CD4-positive, alpha-beta T cell (primary cell): ENCODE results near the gene RIMS3. TPM values are rescaled to one million over a fixed set of nuclear protein-coding genes. Genes with fewer than 3 reads are reported as not detected.

Experiments used
- ATAC-seq: fragments of 200-7000 bp; cut with Tn5 transposase; one replicate; pipeline ENCODE4 v1.10.0; 2022; ENCODE audit warnings: mild to moderate bottlenecking; ENCODE audit not compliant: poor library complexity
- CTCF ChIA-PET: fragments of 350-600 bp; sonication (Branson Sonifier 250); formaldehyde crosslinking; loops from one replicate; lab custom pipeline; 2021; ENCODE audit warnings: antibody characterized with exemption, inconsistent platforms; lab: Charles Lee
- POLR2A ChIA-PET: fragments of 350-600 bp; sonication (Branson Sonifier 250); formaldehyde crosslinking; loops from one replicate; lab custom pipeline; 2021; ENCODE audit warnings: antibody characterized with exemption, inconsistent platforms; lab: Charles Lee
- DNase-seq, 14 experiments: peaks; one replicate each; pipeline ENCODE4 v3.0.0-alpha.2; 2013 to 2020; ENCODE audit warnings: mixed read lengths in 2 of 14
- H3K27ac ChIP-seq, 2 donors: one replicate each; pipeline versions ENCODE4 v1.5.1 to v1.7.0; 2013; ENCODE audit warnings: low read length in 2 of 2, low read depth in 1 of 2, mild to moderate bottlenecking in 1 of 2
- H3K27me3 ChIP-seq, 2 experiments: 1 replicate in 1 of 2; 2 replicates in 1 of 2; pipeline versions ENCODE4 v1.6.1 to v1.7.0; 2013; ENCODE audit warnings: low read length in 2 of 2, control low read depth in 1 of 2, mild to moderate bottlenecking in 1 of 2, moderate library complexity in 1 of 2; ENCODE audit not compliant: insufficient read depth in 2 of 2, control insufficient read depth in 1 of 2
- H3K36me3 ChIP-seq: one replicate; pipeline ENCODE4 v1.6.1; 2013; ENCODE audit warnings: low read length, control low read depth; ENCODE audit not compliant: insufficient read depth
- H3K4me1 ChIP-seq: one replicate; pipeline ENCODE4 v1.6.1; 2013; ENCODE audit warnings: low read length, control low read depth; ENCODE audit not compliant: insufficient read depth
- H3K4me3 ChIP-seq: one replicate; pipeline ENCODE4 v1.5.1; 2013; ENCODE audit warnings: mild to moderate bottlenecking, low read length, moderate library complexity
- H3K9me3 ChIP-seq, 2 experiments: 1 replicate in 1 of 2; 2 replicates in 1 of 2; pipeline versions ENCODE4 v1.6.1 to v1.7.0; 2013; ENCODE audit warnings: low read length in 2 of 2, mild to moderate bottlenecking in 2 of 2, control low read depth in 1 of 2, moderate library complexity in 1 of 2; ENCODE audit not compliant: control insufficient read depth in 1 of 2, insufficient read depth in 1 of 2
- H3K27ac Mint-ChIP-seq: one replicate; pipeline ENCODE4 v1.8.0; 2020; ENCODE audit warnings: mixed read lengths
- H3K27me3 Mint-ChIP-seq: one replicate; pipeline ENCODE4 v1.8.0; 2021; ENCODE audit warnings: mixed read lengths
- H3K36me3 Mint-ChIP-seq: one replicate; pipeline ENCODE4 v1.8.0; 2021; ENCODE audit warnings: low read depth, mixed read lengths
- H3K4me1 Mint-ChIP-seq: one replicate; pipeline ENCODE4 v1.8.0; 2021; ENCODE audit warnings: low read depth, mixed read lengths
- H3K4me3 Mint-ChIP-seq: one replicate; pipeline ENCODE4 v1.8.0; 2020; ENCODE audit warnings: mild to moderate bottlenecking, mixed read lengths
- H3K9me3 Mint-ChIP-seq: one replicate; pipeline ENCODE4 v1.8.0; 2020; ENCODE audit warnings: mixed read lengths
- intact Hi-C, 2 experiments: fragments of 100-400 bp; cut with DNase I in 1 of 2; cut with micrococcal nuclease in 1 of 2; formaldehyde crosslinking; loops; one replicate each; pipeline versions ENCODE4 v1.15.1 to v1.9.0; 2023 to 2025; cut with DNase I, micrococcal nuclease
- total RNA-seq, 174 experiments: library from RNA in 2 of 174; stranded (reverse) in 2 of 174; gene quantifications; one replicate each; pipeline ENCODE4 v1.2.3 and lab custom pipeline; 2021 to 2026
- TF ChIP-seq, protein P1 (sequence below): fragments of 200-600 bp; IDR thresholded peaks from one replicate; pipeline ENCODE4 v1.8.0; 2022; ENCODE audit warnings: antibody characterized with exemption, mild to moderate bottlenecking

RIMS3 gene
- total RNA-seq, 2 experiments from 2014 or later, result 0.99 to 1.1 TPM

DNA sequence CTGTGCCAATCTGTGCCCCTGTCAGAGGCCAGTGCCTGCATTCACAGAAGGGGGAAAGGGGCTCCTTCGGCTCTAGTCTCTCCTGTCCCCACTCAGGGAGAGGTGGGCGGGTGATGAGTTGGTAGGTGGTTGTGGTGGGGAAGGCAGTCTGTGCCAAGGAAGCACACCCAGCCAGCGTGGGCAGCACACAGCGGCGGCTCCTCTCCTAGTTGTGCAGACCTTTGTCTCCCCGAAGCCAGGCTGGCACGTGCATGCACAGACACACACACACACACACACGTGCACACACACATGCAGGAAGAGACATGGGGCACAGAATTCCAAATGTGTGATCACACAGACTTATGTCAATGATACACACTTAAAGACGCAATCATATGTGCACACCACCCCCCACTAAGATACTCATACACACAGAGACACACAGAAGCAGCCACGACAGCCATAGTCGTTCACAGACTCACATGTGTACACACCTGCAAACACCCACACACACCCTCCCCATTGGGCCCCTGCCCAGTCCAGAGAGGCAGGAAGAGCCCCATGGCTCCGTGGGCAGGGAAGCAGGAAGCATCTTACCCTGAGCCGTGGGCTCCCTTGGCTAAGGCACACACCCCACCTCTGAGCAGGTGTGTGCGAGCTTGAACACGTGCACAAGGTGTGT lies 16.4 kb downstream of the RIMS3 start:
- no peaks in the 10 kb centered on the region for H3K4me1 Mint-ChIP-seq
- ATAC-seq (no peak), DNase-seq (no peak)
- no peaks in the 10 kb centered on the region for H3K36me3 Mint-ChIP-seq
- ChIA-PET CTCF (no interaction called here), POLR2A (no interaction called here)
- Histone ChIP-seq H3K9me3 (no peaks in the 10 kb centered on the region), H3K4me3 (no peak overlapping the region), H3K36me3 (no peaks in the 10 kb centered on the region), H3K27ac (no peak overlapping the region), H3K27me3 (peaks cover 0 to 7% of the 10 kb centered on the region in 2 experiments), H3K4me1 (peaks cover 10% of the 10 kb centered on the region)
- H3K27ac Mint-ChIP-seq, result no peak overlapping the region
- H3K4me3 Mint-ChIP-seq, result no peak overlapping the region
- H3K9me3 Mint-ChIP-seq, result no peaks in the 10 kb centered on the region
- peaks cover 5% of the 10 kb centered on the region for H3K27me3 Mint-ChIP-seq
- intact Hi-C loops, result no loop called here
- TF ChIP-seq, protein P1, sequence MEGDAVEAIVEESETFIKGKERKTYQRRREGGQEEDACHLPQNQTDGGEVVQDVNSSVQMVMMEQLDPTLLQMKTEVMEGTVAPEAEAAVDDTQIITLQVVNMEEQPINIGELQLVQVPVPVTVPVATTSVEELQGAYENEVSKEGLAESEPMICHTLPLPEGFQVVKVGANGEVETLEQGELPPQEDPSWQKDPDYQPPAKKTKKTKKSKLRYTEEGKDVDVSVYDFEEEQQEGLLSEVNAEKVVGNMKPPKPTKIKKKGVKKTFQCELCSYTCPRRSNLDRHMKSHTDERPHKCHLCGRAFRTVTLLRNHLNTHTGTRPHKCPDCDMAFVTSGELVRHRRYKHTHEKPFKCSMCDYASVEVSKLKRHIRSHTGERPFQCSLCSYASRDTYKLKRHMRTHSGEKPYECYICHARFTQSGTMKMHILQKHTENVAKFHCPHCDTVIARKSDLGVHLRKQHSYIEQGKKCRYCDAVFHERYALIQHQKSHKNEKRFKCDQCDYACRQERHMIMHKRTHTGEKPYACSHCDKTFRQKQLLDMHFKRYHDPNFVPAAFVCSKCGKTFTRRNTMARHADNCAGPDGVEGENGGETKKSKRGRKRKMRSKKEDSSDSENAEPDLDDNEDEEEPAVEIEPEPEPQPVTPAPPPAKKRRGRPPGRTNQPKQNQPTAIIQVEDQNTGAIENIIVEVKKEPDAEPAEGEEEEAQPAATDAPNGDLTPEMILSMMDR, result no peak

DNA sequence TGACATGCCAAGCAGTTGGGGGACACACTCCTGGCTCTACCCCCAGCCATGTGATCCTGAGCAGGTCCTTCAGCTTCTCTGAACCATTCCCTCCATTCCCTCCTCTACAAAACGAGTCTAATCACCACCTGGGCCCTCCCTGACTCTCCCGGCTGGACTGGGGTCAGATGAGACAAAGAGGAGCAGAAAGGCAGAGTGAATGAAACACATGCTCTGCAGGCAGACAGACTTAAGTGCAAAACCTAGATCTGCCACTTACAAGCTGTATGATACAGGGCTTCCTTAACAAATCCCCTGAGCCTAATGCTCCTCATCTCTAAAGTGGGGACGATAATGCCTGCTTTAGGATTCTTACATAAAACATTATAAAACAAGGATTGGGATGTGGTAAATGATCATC lies 17.3 kb downstream of the RIMS3 start:
- Mint-ChIP-seq H3K4me3 (no peak overlapping the region), H3K4me1 (no peaks in the 10 kb centered on the region), H3K36me3 (no peaks in the 10 kb centered on the region), H3K9me3 (no peaks in the 10 kb centered on the region), H3K27me3 (peaks cover 5% of the 10 kb centered on the region), H3K27ac (no peak overlapping the region)
- no peak overlapping the region for H3K4me3 ChIP-seq
- H3K27ac ChIP-seq, result no peak overlapping the region
- POLR2A ChIA-PET, result no interaction called here
- H3K4me1 ChIP-seq, result peaks cover 10% of the 10 kb centered on the region
- no peaks in the 10 kb centered on the region for H3K36me3 ChIP-seq
- ATAC-seq (no peak), DNase-seq (no peak)
- TF ChIP-seq, protein P1, result no peak
- intact Hi-C loops, result no loop called here
- CTCF ChIA-PET, result no interaction called here
- H3K27me3 ChIP-seq, result peaks cover 0 to 7% of the 10 kb centered on the region in 2 experiments
- H3K9me3 ChIP-seq, result no peaks in the 10 kb centered on the region

DNA sequence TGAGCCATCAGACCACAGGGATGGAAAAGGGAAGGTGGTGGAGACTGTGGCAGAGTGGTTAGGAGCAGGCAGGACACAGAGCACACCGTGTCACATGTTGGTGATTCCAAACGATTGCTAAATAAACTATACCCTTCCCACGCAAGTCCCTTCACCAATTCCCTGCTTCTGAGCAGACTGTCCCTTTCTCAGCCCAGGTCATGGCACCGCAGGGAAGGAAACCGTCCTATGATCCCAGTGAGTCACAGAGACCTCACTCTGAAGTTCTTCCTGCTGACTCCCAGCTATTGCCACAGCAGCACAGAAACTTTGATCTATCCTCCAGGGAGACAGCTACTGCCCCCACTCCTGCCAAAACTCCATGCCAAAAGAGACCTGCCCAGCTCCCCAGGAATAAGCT lies 19.2 kb downstream of the RIMS3 start:
- peaks cover 5% of the 10 kb centered on the region for H3K27me3 Mint-ChIP-seq
- H3K9me3 Mint-ChIP-seq, result no peaks in the 10 kb centered on the region
- no peak overlapping the region for H3K27ac Mint-ChIP-seq
- H3K9me3 ChIP-seq, result no peaks in the 10 kb centered on the region
- no peak overlapping the region for H3K27ac ChIP-seq
- ChIA-PET POLR2A (no interaction called here), CTCF (no interaction called here)
- TF ChIP-seq, protein P1, result no peak
- peaks cover 10% of the 10 kb centered on the region for H3K4me1 ChIP-seq
- intact Hi-C loops, result no loop called here
- H3K36me3 ChIP-seq, result no peaks in the 10 kb centered on the region
- H3K27me3 ChIP-seq, result peaks cover 0 to 7% of the 10 kb centered on the region in 2 experiments
- no peak for DNase-seq
- no peak for ATAC-seq
- no peak overlapping the region for H3K4me3 Mint-ChIP-seq
- H3K4me1 Mint-ChIP-seq, result no peaks in the 10 kb centered on the region
- H3K4me3 ChIP-seq, result no peak overlapping the region
- no peaks in the 10 kb centered on the region for H3K36me3 Mint-ChIP-seq
